BJ (cell line): ENCODE results near the gene NNAT. TPM values are rescaled to one million over a fixed set of nuclear protein-coding genes. Genes with fewer than 3 reads are reported as not detected.

Experiments
- CTCF ChIA-PET: fragments of 350-600 bp; formaldehyde crosslinking; extraction: SDS; loops from one replicate; lab custom pipeline; 2021; ENCODE audit warnings: antibody characterized with exemption, inconsistent platforms; lab: Yijun Ruan, JAX
- POLR2A ChIA-PET: fragments of 300-600 bp; sonication (Branson Sonifier 250); formaldehyde crosslinking; extraction: SDS; loops from one replicate; lab custom pipeline; 2021; ENCODE audit warnings: antibody characterized with exemption; lab: Charles Lee
- DNase-seq: peaks from one replicate; pipeline ENCODE4 v3.0.0-alpha.2; 2011; ENCODE audit warnings: low read depth
- H3K27me3 ChIP-seq: 2 replicates; pipeline ENCODE4 v1.6.0; 2011; ENCODE audit warnings: low read length; ENCODE audit not compliant: control insufficient read depth, insufficient read depth
- H3K36me3 ChIP-seq: 2 replicates; pipeline ENCODE4 v1.5.1; 2011; ENCODE audit warnings: low read length; ENCODE audit not compliant: control insufficient read depth, insufficient read depth
- H3K4me3 ChIP-seq: 2 replicates; pipeline ENCODE4 v1.5.1; 2011; ENCODE audit warnings: low read depth, mild to moderate bottlenecking, control low read depth, low read length
- polyA plus RNA-seq: library from polyadenylated mRNA; depleted of rRNA; stranded (reverse); fragments of >200 nt; gene quantifications from 2 replicates; pipeline ENCODE4 v1.2.3, GENCODE V29; 2011
- TF ChIP-seq, protein P1 (sequence below): IDR thresholded peaks from 2 replicates; pipeline ENCODE4 v1.5.1; 2011; ENCODE audit warnings: low read depth, mild to moderate bottlenecking, control low read depth, inconsistent platforms, low read length, moderate library complexity; ENCODE audit not compliant: insufficient read depth

NNAT gene
- polyA plus RNA-seq, 1 experiment, result not detected

DNA sequence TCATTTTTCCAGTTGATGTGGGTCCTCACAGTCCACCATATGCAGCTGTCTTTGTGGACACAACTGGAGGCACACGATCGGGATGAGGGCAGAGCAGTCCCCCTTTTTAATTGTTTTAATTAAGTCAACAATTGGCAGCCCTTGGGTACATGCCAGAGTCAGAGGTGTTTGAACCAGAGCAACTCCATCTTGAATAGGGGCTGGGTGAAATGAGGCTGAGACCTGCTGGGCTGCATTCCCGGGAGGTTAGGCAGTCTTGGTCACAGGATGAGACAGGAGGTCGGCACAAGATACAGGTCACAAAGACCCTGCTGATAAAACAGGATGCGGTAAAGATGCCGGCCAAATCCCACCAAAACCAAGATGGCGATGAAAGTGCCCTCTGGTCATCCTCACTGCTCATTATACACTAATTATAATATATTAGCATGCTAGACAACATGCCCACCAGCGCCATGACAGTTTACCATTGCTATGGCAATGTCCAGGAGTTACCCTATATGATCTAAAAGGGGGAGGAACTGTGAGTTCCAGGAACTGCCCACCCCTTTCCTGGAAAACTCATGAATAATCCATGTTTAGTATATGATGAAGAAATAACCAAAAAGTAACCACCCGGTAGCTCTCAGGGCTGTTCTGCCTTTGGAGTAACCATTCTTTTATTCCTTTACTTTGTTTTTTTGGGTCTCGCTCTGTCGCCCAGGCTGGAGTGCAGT lies 38.4 kb downstream of the NNAT start:
- Histone ChIP-seq H3K4me3 (no peak overlapping the region), H3K27me3 (peaks cover 6% of the 10 kb centered on the region), H3K36me3 (no peaks in the 10 kb centered on the region)
- TF ChIP-seq, protein P1, sequence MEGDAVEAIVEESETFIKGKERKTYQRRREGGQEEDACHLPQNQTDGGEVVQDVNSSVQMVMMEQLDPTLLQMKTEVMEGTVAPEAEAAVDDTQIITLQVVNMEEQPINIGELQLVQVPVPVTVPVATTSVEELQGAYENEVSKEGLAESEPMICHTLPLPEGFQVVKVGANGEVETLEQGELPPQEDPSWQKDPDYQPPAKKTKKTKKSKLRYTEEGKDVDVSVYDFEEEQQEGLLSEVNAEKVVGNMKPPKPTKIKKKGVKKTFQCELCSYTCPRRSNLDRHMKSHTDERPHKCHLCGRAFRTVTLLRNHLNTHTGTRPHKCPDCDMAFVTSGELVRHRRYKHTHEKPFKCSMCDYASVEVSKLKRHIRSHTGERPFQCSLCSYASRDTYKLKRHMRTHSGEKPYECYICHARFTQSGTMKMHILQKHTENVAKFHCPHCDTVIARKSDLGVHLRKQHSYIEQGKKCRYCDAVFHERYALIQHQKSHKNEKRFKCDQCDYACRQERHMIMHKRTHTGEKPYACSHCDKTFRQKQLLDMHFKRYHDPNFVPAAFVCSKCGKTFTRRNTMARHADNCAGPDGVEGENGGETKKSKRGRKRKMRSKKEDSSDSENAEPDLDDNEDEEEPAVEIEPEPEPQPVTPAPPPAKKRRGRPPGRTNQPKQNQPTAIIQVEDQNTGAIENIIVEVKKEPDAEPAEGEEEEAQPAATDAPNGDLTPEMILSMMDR, result no peak
- ChIA-PET CTCF (no interaction called here), POLR2A (no interaction called here)
- no peak for DNase-seq

DNA sequence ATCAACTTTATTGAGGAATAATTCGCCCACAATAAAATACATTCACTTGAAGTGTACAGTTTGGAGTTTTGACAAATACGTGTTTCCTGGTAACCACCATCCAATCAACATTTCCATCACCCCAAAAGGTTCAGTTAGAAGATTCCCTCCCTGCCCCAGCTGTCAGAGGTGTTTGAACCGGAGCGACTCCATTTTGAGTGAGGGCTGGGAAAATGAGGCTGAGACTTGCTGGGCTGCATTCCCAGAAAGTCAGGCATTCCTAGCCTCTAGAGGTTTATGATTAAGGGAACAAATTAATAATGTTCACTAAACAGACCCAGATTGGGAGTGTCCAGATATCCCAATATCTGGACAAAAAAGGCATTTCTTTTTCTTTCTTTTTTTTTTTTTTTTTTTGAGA lies 39.6 kb downstream of the NNAT start:
- TF ChIP-seq, protein P1, result no peak
- H3K4me3 ChIP-seq, result no peak overlapping the region
- peaks cover 13% of the 10 kb centered on the region for H3K27me3 ChIP-seq
- POLR2A ChIA-PET, result no interaction called here
- H3K36me3 ChIP-seq, result no peaks in the 10 kb centered on the region
- CTCF ChIA-PET, result interaction anchor here (1.1 to 1.9 kb wide), 2 partner anchors 18 to 661 kb away, joined by 3 to 6 read pairs; no protein-coding TSS in a partner anchor
- no peak for DNase-seq

DNA sequence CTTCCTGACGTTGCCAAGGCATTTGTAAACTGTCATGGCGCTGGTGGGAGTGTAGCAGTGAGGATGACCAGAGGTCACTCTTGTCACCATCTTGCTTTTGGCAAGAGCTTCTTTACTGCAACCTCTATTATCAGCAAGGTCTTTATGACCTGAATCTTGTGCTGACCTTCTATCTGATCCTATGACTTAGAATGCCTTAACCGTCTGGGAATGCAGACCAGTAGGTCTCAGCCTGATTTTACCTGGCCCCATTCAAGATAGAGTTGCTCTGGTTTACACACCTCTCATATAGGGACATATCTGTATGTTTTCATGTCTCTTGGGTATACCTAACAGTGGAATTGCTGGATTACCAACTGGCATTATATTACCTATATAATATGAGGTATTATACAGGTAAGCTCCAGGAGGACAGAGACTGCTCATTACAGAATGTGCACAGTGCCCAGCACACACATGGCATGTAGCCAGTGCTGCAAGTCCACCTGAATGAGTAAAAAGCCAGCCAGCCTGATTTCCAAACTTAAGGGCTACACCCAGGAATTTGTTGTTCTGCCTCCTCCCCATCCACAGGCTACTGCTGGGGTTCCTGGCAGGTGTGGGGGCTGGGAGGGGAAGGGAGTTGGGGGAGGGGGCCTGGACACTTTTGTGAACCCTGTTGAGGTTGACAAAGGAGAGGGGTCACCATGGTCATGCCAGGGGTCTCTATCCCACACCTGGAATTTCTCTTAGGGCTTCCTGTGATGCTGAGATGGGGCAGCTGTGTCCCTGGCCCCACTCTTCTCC lies 41.8 kb downstream of the NNAT start:
- ChIA-PET POLR2A (no interaction called here), CTCF (interaction anchor here (1.1 to 4.9 kb wide), 9 partner anchors 8 to 656 kb away, joined by 3 to 50 read pairs (median 7); no protein-coding TSS in a partner anchor)
- TF ChIP-seq, protein P1, result no peak
- H3K27me3 ChIP-seq, result peaks cover 26% of the 10 kb centered on the region
- no peak overlapping the region for H3K4me3 ChIP-seq
- DNase-seq, result no peak
- no peaks in the 10 kb centered on the region for H3K36me3 ChIP-seq

DNA sequence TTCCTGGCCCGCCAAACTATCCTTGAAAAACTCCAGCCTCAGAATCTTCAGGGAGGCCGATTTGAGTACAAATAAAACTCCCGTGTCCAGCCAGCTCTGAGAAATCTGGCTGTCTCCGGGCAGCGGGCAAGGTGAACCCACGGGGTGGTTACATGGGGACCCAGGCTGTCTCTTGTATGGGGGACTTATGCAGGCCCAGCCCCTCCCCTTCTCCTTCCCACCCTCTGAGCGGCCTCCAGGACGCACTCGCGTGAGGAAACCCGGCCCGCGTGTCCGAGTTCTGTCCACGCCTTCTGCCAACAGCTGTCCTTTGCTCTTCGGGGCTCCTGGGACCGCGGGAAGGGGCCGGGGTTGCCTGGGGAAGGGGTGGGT lies 43.0 kb downstream of the NNAT start:
- POLR2A ChIA-PET, result no interaction called here
- DNase-seq, result no peak
- TF ChIP-seq, protein P1, result no peak
- CTCF ChIA-PET, result interaction anchor here (0.6 to 4.9 kb wide), 53 partner anchors 9 to 882 kb away, joined by 3 to 50 read pairs (median 4); no protein-coding TSS in a partner anchor
- Histone ChIP-seq H3K36me3 (no peaks in the 10 kb centered on the region), H3K27me3 (peaks cover 22% of the 10 kb centered on the region), H3K4me3 (no peak overlapping the region)
